Measurements from ENCODE around the gene HMCN2.

DNA sequence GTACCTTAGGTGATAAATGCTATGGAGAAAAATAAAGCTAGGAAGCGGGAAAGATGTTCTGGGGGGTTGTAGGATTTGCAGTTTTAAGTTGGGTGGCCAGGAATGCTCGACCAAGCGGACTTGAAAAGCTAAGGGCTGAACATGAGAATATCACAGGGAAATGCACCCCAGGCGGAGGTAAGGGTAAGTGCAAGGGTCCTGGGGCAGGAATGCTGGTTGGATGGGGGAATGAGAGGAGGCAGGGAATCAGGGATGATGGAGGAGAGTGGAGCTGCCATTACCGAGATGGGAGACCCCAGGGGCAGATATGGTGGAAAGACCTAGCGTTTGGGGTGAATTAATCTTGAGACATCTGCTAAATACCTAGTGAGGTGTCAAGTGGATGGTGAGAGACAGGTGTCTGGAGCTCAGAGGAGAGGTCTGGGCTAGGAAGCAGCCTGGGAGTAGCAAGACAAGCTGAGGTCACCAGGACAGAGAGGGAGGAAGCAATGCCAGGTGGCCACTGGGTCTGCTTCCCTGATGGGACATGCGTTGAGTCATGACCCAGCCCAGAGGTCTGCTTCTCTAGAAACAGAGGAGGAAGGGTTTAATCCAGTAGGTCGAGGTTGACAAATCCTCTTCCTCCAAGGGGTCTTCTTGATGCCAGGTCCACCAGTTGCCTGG lies 101.5 kb downstream of the HMCN2 start:
- TF ChIP-seq, protein P1, sequence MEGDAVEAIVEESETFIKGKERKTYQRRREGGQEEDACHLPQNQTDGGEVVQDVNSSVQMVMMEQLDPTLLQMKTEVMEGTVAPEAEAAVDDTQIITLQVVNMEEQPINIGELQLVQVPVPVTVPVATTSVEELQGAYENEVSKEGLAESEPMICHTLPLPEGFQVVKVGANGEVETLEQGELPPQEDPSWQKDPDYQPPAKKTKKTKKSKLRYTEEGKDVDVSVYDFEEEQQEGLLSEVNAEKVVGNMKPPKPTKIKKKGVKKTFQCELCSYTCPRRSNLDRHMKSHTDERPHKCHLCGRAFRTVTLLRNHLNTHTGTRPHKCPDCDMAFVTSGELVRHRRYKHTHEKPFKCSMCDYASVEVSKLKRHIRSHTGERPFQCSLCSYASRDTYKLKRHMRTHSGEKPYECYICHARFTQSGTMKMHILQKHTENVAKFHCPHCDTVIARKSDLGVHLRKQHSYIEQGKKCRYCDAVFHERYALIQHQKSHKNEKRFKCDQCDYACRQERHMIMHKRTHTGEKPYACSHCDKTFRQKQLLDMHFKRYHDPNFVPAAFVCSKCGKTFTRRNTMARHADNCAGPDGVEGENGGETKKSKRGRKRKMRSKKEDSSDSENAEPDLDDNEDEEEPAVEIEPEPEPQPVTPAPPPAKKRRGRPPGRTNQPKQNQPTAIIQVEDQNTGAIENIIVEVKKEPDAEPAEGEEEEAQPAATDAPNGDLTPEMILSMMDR (IDR thresholded peaks at IDR 0.05) = no peak
- no peak for TF ChIP-seq POLR2A (IDR thresholded peaks at IDR 0.05)

Measured in prostate gland (tissue), 2 donors.